ENCODE measurements around the gene AZIN2.
"Not testable (repeated sequence)": the region's sequence is repeated elsewhere in the genome, so short reads cannot be mapped to it uniquely, and the experiment has no call there.

AZIN2 gene

GRCh38 chr1:33131191-33131590, 50.2 kb downstream of the AZIN2 start:
- no peak for DNase-seq

- DNase-seq, result no peak
Observed at GRCh38 chr1:33132549-33132948, 51.6 kb downstream of the AZIN2 start.

- DNase-seq, result no peak
Observed at GRCh38 chr1:33133478-33134105, 52.6 kb downstream of the AZIN2 start.

- not testable (repeated sequence) for DNase-seq
Observed at GRCh38 chr1:33136041-33136440, 55.1 kb downstream of the AZIN2 start.

- DNase-seq, result no peak
Observed at GRCh38 chr1:33137800-33138199, 56.8 kb downstream of the AZIN2 start.

- DNase-seq, result no peak
Observed at GRCh38 chr1:33140153-33141149, 59.5 kb downstream of the AZIN2 start.

- DNase-seq, result no peak
Observed at GRCh38 chr1:33141216-33141615, 60.3 kb downstream of the AZIN2 start.

GRCh38 chr1:33141781-33142180, 60.8 kb downstream of the AZIN2 start:
- DNase-seq, result no peak

GRCh38 chr1:33142483-33143064, 61.6 kb downstream of the AZIN2 start:
- DNase-seq, result no peak

- DNase-seq, result no peak
Observed at GRCh38 chr1:33143176-33143575, 62.2 kb downstream of the AZIN2 start.

GRCh38 chr1:33143698-33144097, 62.7 kb downstream of the AZIN2 start:
- DNase-seq, result no peak

GRCh38 chr1:33146003-33146402, 65.0 kb downstream of the AZIN2 start:
- DNase-seq, result peak; percentile 34

- DNase-seq, result no peak
Observed at GRCh38 chr1:33147275-33147996, 66.5 kb downstream of the AZIN2 start.

GRCh38 chr1:33147997-33148314, 67.0 kb downstream of the AZIN2 start:
- DNase-seq, result no peak

GRCh38 chr1:33148615-33149014, 67.7 kb downstream of the AZIN2 start:
- DNase-seq, result no peak

- no peak for DNase-seq
Observed at GRCh38 chr1:33149453-33150190, 68.7 kb downstream of the AZIN2 start.

GRCh38 chr1:33150522-33150921, 69.6 kb downstream of the AZIN2 start:
- no peak for DNase-seq

GRCh38 chr1:33151116-33151515, 70.2 kb downstream of the AZIN2 start:
- DNase-seq, result no peak

GRCh38 chr1:33152685-33153432, 71.9 kb downstream of the AZIN2 start:
- DNase-seq, result peak; percentile 97

- no peak for DNase-seq
Observed at GRCh38 chr1:33153650-33154049, 72.7 kb downstream of the AZIN2 start.

- no peak for DNase-seq
Observed at GRCh38 chr1:33155877-33156538, 75.1 kb downstream of the AZIN2 start.
